Activated naive CD8-positive, alpha-beta T cell treated with anti-CD3 and anti-CD28 coated beads, Interleukin-2, amount 50 U/mL, for 16 hours (primary cell): ENCODE data around the gene AP1AR.
A peak's percentile ranks its signal among the peaks of the same experiment; 100 is the strongest.
"Not testable (repeated sequence)": the region's sequence is repeated elsewhere in the genome, so short reads cannot be mapped to it uniquely, and the experiment has no call there.

Experiments
- DNase-seq: peaks from one replicate; pipeline ENCODE4 v3.0.0-alpha.2; 2020; ENCODE audit warnings: low read depth, low spot score

Gene AP1AR, protein sequence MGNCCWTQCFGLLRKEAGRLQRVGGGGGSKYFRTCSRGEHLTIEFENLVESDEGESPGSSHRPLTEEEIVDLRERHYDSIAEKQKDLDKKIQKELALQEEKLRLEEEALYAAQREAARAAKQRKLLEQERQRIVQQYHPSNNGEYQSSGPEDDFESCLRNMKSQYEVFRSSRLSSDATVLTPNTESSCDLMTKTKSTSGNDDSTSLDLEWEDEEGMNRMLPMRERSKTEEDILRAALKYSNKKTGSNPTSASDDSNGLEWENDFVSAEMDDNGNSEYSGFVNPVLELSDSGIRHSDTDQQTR

DNA sequence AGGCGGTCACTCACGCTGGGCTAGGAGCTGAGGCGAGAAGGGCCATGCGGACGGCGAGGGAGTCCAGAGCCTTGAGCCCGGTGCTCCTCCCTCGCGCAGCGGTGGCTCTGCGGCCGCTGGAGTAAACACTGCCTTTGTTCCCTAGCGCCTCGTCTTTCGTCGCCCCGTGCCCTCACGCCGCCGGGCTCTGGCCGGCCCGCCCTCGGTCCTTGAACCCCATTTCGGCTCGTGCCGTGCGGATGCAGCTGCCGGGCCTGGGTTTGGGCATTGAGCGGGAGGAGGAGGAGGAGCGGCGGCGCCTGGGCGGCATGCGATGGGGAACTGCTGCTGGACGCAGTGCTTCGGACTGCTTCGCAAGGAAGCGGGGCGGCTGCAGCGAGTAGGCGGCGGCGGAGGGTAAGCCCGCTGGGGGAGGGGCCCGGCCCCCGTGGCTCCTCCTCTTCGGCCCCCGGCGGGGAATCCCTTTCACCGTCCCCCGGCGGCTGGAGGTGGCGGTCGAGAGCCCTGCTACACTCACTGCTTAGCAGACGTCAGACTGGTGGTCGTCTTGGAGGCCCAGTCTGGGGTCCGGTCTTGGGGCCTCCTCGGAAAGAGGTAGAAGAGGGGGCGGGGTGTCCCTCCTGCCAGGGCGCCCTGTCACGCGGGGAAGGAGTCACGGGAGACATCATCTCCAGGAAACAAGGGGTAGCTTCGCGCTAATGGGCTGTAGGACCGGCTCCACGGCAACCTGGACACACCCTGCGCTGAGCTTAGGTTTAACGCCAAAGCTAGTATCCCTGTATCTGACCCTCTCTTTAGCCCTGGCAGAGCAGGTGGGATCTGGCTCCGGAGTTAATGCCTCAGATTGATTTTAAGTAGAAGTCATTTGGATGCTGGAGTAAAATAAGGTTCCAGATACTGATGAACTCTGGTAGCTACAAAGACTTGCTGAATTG, at the start of gene AP1AR:
TSS of gene AP1AR (plus strand) at position 9 of the 935 bp plus-strand sequence. CDS start at position 314, 305 bp downstream.
- peak; percentile 51 for DNase-seq

DNA sequence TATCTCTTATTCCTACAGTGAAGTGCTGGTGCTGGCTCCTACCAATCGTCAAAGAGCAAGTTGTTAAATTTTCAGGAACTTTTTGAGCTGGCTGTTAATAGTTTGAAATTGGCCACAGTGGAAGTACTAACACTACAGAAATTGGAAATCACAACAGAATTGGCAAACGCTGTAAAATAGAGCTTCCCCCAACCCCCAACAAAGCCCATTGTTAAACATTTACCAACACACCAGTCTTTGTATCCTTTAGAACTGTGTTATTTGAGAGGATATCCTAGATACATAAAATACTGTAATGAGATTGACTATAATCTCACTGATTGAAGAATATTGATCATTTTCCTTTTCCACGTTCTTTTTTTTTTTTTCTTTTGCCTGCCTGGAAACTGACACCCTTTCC, 49.0 kb upstream of the AP1AR start:
- no peak for DNase-seq

DNA sequence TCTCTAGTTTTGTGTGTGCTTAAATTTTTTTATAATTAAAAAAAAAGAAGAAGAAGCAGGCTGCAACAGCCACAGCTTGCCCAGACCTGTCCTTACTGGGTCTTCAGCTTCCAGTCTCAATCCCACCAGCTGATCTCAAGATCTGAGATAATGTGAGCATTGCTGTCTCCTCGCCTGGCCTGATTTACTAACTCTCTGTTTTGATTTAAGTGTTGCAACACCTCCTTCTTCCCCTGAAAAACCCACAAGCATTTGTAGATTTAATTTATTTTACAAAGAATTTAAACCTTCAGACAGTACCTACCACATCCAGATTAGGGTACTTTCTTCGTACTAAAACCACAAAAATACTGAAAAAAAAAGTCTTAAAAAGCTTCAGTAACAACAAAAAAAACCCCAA, 48.3 kb upstream of the AP1AR start:
- no peak for DNase-seq

DNA sequence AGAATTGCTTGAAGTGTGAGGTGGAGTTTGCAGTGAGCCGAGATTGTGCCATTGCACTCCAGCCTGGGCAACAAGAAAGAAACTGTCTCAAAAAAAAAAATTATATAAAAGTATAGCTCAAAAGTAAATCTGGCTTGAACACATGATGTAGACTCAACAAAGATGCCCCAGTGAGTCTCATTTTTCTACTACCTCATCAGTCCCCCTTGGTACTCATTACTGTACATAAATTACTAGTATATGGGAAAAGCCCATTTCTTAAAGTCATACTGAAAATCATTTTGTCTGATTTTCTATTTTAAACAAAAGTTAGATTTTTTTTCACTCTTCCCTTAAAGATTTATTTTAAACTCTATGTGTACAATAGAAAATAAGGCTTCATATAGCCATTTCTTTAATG, 47.1 kb upstream of the AP1AR start:
- no peak for DNase-seq

DNA sequence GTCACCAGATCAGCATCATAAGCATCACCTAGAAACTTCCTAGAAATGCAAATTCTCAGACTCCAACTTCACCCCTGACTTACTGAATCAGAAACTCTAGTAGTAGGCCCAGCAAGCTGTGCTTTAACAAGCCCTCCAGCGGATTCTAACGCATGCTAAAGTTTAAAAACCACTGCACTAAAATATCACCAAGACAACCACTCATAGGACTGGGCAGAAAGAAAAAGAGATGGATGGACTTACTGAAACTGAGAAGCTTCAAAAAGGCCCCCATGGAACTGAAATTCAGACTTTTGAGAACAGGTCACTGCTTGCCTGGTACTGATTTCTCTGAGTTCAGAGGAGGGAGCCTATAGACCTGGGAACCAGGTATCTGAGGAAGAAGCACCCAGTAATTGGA, 46.3 kb upstream of the AP1AR start:
- no peak for DNase-seq

DNA sequence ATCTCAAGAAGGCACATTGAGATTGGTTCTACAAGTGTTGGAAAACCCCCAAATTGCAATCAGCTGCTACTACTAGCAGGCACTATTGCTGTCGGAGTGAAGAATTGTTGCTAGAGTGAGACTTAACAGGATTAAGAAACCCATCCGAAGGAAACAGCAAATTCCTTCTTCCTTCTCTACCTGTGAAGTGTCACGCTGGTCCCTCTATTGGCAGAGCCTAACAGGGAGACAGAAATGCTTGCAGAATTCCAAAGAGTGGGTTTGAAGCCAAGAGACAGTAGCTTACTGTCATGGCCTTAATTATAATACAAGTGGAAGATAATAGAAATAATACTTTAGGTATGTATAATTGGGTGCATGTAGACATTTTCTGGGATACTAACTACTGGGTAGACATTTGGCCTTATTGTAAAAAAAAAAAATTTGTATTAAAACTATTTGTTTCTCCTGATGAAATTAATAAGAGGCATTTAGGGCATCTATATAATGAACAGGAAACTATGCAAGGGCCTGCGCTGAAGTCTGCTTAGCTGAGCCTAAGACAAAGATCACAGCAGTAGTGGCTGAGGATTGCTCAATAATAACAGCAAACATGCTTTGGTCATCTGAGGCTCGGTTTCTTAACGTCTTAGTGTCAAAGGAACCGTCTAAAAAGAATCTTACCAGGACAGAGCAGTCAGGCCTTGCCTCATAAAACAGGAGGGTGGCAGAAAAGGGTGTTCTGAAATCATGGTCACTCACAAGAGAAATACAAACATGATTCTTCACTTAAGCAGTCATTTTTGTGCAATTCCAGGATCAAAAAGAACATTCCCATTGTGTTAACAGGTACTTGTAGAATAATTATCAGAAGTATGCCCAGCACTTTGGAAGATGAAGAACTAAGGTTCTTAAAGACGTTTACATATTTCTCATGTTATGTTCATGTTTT, 45.6 kb upstream of the AP1AR start:
- no peak for DNase-seq

DNA sequence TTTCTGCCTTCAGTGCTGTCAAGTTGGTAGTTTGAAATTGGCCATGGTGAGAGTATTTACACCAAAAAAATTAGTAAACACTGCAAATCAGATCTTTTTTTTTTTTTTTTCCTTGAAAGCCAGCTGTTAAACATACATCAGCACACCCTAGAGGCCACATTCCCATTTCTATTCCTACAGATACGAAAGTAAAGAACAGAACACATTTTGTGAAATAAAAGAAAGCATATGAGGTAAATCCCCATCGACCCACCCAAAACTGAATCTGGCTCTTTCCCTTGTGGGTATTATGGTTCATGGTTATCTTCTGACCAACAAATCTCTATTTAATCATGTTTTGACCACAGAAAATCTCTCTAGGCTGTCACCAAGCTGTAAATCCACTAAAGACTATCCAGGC, 41.8 kb upstream of the AP1AR start:
- no peak for DNase-seq

DNA sequence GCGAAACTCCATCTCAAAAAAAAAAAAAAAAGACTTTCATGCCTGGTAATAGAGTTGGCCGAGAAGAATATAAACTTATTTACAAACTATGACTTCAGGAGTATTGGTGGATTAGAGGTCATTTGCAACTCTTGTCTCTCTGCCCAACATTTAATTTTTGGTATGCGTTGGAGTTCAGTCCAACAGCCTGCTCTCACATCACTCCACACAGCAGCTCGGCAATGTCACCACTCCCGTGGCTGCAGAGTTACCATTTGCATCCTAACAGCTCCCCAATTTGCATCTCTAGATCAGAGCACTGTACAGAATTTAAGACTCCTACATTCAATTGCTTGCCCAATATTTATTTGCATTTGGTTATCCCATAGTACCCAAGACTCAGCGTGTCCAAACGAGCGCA, 40.9 kb upstream of the AP1AR start:
- no peak for DNase-seq

DNA sequence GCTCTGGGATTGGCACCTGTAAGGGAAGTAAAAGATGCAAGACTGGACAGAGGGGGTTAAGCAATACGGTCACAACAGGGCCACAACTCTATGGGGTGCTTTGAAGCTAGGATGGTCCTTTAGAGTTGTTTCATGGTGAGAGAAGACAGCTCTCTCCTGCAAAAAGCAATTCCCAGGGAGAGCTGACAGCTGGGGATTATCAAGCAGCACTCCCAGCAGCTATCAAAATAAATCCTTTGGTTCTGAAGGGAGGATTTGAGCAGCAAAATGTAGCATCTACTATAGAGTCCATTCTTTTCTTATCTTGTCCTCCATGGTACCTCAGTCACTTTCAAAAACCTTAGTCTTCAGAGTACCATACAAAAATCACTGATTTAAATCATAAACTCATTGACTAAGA, 35.1 kb upstream of the AP1AR start:
- no peak for DNase-seq

DNA sequence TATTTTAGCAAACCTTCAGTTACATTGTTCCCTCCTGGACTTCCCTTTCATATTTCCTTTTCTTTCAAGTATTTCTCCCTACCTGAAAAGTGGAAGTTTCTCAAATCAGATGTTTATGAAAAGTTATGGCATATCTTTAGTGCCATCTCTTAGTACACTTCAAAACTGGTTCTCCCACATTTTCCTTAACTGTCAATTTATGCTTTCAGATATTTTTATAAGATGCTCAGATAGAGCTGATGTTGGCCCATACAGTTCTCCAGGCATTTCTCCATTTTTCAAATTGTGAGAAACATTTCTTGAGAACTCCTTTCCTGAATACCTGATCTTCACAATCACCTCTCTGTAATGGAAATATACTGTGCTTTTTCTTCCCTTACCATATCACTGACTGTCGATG, 32.5 kb upstream of the AP1AR start:
- no peak for DNase-seq

DNA sequence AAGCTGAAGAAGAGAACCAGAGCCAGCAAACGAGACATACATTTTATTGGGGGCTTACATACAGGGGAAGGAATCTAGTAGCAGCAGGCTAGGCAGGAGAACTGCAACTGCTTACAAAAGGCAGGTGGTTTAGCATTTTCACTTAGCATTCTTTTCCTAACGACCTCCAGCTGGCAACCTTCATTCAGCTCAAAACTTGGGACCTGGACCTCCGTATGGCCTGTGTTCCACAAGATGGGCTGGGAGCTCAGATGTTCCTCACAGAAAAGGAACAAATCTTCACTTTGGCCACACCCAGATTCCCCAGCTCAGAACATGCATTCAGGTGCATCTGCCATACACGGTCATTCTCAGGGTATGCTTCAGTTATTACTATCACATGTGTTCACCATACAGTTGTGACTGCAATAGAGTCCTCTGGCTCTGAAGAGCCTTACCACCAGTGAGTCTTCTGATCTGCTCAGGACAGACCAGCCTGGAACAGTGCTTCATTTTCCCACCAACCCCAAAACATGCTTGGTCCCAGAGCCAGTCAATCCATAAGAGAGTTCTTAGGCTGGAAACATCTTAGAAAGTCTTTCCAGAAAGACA, 29.6 kb upstream of the AP1AR start:
- DNase-seq, result no peak

DNA sequence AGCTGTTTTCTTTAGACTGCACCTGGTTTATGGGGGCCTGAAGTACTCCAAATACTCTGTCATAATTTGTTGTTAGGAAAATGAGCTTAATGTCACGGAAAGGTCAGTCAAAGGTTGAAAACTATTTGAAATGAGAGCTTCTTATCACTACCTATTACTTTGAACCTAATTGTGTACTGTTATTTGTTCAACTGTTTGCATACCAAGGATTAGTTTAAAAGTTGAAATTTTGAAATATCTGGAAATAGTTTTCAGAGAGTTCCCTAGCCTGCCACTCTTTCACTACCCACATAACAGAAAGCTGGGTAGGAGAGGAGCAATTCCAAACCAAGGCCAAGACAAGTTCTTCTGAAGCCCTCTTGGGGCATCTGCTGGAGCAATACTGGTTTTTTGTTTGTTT, 28.0 kb upstream of the AP1AR start:
- no peak for DNase-seq

DNA sequence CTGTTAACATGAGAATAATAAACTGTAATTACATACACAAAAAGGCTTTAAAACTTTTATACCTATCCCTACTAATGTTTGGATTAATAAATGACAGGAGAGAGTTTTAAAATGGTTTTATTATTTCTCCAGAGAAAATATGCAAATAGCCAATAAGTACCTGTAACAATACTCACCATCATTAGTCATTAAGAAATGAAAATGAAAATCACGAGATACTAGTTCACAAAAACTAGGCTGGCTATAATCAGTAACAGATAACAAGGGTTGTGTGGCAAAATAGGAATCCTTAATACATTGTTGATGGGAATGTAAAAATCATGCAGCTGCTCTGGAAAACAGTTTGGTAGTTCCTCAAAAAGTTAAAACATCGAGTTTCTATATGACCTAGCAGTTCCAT, 25.2 kb upstream of the AP1AR start:
- no peak for DNase-seq

DNA sequence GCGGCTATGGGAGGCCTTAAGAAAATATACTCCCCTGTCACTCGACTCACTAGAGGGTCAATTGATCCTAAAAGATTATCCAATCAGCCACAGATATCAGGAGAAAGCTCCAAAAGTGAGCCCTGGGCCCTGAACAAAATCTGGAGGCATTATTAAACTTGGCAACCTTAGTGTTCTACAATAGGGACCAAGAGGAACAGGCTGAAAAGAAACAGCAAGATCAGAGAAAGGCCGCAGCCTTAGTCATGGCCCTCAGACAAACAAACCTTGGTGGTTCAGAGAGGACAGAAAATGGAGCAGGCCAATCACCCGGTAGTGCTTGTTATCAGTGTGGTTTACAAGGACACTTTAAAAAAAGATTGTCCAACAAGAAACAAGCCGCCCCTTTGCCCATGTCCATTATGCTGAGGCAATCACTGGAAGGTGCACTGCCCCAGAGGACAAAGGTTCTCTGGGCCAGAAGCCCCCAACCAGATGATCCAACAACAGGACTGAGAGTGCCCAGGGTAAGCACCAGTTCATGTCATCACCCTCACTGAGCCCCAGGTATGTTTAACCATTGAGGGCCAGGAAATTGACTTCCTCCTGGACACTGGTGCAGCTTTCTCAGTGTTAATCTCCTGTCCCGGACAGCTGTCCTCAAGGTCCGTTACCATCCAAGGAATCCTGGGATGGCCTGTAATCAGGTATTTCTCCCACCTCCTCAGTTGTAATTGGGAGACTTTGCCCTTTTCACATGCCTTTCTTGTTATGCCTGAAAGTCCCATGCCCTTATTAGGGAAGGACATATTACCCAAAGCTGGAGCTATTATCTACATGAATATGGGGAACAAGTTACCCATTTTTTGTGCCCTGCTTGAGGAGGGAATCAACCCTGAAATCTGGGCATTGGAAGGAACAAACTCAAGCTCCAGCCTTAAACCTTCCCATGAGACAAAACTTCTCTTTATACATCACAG, 23.2 kb upstream of the AP1AR start:
- not testable (repeated sequence) for DNase-seq

DNA sequence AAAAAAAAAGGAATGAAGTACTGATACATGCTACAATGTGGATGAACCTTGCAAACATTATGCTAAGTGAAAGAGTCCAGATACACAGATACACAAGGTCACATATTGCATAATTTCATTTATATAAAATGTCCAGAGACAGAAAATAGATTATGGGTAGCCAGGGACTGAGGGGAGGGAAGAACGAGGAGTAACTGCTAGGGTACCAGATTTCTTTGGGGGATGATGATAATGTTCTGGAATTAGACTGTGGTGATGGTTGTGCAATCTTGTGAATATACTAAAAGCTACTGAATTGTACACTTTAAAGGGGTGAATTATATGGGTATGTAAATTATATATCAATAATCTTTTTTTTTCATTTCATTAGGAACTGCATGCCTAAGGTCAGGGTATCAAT, 20.8 kb upstream of the AP1AR start:
- no peak for DNase-seq

DNA sequence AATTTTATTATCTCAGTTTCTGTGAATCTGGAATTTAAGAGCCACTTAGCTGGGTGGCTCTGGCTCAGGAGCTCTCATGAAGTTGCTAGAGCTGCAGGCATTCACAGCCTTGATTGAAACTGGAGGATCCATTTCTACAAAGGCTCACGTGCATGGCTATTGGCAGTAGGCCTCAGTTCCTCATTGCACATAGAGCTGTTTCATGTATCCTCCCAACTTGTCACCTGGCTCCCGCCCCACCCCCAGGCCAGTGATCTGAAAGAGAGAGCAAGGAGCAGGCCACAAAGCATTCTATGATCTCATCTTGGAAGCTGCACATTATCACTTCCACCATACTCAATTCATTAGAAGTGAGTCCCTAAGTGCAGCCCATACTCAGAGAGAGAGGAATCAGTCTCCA, 18.5 kb upstream of the AP1AR start:
- DNase-seq, result no peak

DNA sequence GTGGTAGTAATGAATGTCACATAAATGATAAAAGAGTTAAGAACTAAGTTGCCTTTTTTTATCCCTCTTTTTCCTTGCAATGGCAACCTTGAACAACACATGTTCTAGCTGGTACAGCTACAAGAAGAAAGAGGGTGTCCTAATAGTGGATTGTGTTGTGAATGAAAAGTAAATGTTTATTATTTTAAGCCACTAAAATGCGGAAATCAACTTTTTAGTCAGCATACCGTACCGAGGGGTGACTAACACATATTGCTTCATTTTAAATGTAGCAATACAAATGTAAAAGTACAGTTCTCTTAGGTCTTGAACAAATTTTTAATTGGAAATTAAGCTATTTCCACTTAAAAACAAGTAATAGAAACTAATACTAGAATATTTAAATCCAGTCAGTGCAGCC, 17.7 kb upstream of the AP1AR start:
- DNase-seq, result no peak

DNA sequence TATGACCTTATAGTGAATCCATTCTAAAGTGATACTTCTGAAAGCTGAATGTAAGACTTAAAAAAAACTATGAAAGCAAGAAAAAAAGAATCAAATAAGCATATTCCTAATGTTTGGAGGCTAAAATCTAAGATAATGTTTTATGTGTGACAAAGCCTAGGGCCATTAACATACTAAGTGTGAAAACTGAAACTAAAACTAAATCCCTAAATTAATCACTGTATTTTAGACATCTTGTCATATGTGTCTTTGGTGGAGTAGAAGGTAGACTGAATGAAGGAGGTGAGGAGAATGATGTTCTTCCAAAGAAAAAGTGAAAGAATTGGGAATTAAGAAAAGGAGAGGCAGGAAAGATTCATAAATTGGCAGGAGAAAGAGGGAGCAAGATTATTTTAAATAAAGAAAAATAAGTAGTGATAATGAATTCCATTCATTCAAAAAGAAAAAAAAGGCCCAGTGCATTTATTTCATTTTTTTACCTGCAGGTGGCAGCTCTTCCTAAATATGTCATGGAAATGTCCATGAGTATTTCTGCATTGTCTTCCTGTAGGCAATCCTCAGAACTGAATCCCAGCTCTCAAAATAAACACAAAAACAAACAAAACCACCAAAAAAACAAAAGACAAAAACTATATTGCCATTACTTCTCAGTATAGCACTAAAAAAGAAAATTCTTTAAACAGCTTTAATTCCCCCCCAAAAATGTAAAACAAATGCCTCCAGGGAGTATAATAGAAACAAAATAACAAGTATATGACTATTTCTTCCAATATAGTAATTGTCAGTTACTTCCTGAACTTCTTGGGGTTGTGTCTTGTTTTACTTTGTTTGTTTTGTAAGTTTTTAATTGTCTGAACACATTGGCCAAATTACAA, 17.0 kb upstream of the AP1AR start:
- DNase-seq, result no peak

DNA sequence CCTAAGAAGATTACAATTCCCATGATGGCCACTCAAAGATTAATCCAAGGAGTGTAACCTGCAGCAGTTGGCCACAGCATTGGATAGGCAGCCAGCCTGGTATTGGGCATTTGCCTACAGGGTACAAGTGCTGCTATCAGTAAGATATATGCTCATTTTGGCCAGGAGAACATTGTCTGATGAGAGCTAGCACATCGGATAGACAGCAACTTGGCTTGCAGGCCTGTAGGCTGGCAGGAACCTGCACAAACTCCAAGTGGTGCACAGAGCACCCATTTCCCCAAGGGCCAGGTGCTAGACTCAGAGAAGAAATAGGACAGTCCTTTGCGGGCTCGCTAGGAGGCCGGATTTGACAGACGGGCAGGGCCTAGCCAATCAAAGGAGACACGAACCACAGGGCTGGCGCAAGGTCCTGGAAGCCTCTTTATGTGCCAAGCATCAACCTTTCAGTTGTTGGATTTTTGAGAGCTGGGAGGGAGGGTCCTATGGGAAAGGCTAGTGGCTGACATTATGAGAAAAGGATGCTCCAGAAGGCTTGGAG, 11.7 kb upstream of the AP1AR start:
- no peak for DNase-seq
